PC-3 (cell line): ENCODE results near the gene CUL2.

Source experiments
- EZH2 ChIP-seq: fragments of 300-600 bp; sonication (generic); IDR thresholded peaks from one replicate; pipeline ENCODE4 v1.6.1; 2017; ENCODE audit warnings: antibody characterized with exemption, mild to moderate bottlenecking, low read length; ENCODE audit not compliant: unreplicated experiment
- EZH2phosphoT487 ChIP-seq: fragments of 300-600 bp; sonication (generic); IDR thresholded peaks from 2 replicates; pipeline ENCODE4 v1.6.1; 2018; ENCODE audit warnings: mild to moderate bottlenecking, antibody characterized with exemption, low read length, borderline replicate concordance
- TF ChIP-seq, protein P1 (sequence below): fragments of 300-600 bp; sonication (generic); conservative IDR thresholded peaks from 2 replicates; pipeline ENCODE4 v1.5.1; 2017; ENCODE audit warnings: antibody characterized with exemption, low read depth, mild to moderate bottlenecking, low read length

DNA sequence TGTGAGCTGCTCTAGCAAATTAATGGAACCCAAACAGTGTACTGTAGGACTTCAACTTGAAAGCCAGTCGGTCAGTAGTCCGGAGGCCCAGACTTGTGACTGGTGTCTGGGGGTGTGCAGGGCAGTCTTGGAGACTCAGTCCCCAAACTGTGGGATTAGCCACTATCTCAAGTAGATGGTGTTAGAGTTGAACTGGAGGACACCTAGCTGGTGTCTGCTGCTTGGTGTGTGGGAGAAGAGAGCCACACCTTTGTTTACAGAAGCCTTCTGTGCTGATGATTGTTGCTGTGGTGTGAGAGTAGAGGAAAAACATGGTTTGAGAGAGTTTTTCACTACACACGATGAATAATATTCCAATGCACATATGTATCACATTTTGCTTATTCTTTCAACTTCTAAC lies 47.4 kb downstream of the CUL2 start:
- TF ChIP-seq, protein P1, sequence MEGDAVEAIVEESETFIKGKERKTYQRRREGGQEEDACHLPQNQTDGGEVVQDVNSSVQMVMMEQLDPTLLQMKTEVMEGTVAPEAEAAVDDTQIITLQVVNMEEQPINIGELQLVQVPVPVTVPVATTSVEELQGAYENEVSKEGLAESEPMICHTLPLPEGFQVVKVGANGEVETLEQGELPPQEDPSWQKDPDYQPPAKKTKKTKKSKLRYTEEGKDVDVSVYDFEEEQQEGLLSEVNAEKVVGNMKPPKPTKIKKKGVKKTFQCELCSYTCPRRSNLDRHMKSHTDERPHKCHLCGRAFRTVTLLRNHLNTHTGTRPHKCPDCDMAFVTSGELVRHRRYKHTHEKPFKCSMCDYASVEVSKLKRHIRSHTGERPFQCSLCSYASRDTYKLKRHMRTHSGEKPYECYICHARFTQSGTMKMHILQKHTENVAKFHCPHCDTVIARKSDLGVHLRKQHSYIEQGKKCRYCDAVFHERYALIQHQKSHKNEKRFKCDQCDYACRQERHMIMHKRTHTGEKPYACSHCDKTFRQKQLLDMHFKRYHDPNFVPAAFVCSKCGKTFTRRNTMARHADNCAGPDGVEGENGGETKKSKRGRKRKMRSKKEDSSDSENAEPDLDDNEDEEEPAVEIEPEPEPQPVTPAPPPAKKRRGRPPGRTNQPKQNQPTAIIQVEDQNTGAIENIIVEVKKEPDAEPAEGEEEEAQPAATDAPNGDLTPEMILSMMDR, result no peak
- TF ChIP-seq EZH2, result no peak
- TF ChIP-seq EZH2phosphoT487, result no peak
